ENCODE data around the gene NCAN.

- TF ChIP-seq POLR2A (IDR thresholded peaks at IDR 0.05; ENCODE audit: low read length) (no peak), GATA1 (IDR thresholded peaks at IDR 0.05; ENCODE audit: low read depth, low read length) (no peak)
Measured at GRCh38 chr19:19274146-19274545, 62.4 kb downstream of the NCAN start.

Measured in erythroblast (primary cell).